ENCODE results near the gene MEF2C. TPM values are rescaled to one million over a fixed set of nuclear protein-coding genes. Genes with fewer than 3 reads are reported as not detected.

MEF2C gene
- total and polyA plus RNA-seq, 7 donors = 2.8 to 51.4 (median 32.1) TPM

GRCh38 chr5:88792144-88792840 is 90.7 kb downstream of the MEF2C start:
- no peak for DNase-seq
- 74 to 76% methylated on average over 2 of the region's 2 CpGs for WGBS, 2 donors
- TF ChIP-seq POLR2AphosphoS5 (IDR thresholded peaks at IDR 0.05) (no peak), POLR2A (IDR thresholded peaks at IDR 0.05) (no peak), EP300 (IDR thresholded peaks at IDR 0.05) (no peak), CTCF (IDR thresholded peaks at IDR 0.05) (no peak)
- Histone ChIP-seq H3K9me3 (no peaks in the 10 kb centered on the region), H3K27me3 (no peaks in the 10 kb centered on the region), H3K4me3 (no peak overlapping the region), H3K36me3 (no peaks in the 10 kb centered on the region), H3K27ac (no peak overlapping the region), H3K4me1 (no peaks in the 10 kb centered on the region)
- intact Hi-C loops (cut with DNase I) = no loop called here

DNA sequence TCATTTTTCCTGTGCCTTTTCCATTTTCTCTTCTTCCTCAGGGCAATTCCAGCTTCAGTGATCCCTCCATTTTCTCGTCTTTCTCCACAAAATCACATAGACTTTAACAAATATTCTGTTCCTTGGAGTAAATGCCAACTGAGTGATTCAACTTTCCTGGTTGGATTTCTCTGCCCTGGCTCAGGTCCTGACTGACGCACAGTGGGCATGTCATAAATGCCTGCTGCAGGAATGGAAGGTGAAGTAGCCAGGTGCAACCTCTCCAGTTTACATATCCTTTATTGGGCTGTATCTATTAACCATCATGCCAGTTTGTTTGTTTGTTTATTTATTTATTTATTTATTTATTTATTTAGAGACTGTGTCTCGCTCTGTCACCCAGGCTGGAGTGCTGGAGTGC is 95.1 kb downstream of the MEF2C start:
- H3K27ac ChIP-seq = peak overlapping the region in 1 of 4 donors; percentile 24
- 93% methylated on average over 3 of the region's 3 CpGs for WGBS, 2 donors
- H3K4me1 ChIP-seq = peaks cover 0 to 24% (median 23%) of the 10 kb centered on the region in 4 donors
- intact Hi-C loops (cut with DNase I) = loop anchor here (5.0 kb wide), 1 partner anchor 34 kb away; no protein-coding TSS in a partner anchor
- TF ChIP-seq POLR2AphosphoS5 (IDR thresholded peaks at IDR 0.05) (no peak), EP300 (IDR thresholded peaks at IDR 0.05) (no peak), CTCF (IDR thresholded peaks at IDR 0.05) (no peak), POLR2A (IDR thresholded peaks at IDR 0.05) (no peak)
- no peaks in the 10 kb centered on the region for H3K36me3 ChIP-seq
- no peak overlapping the region for H3K4me3 ChIP-seq
- no peak for DNase-seq
- no peaks in the 10 kb centered on the region for H3K9me3 ChIP-seq
- no peaks in the 10 kb centered on the region for H3K27me3 ChIP-seq

- H3K27ac ChIP-seq = peak overlapping the region; percentile 54 to 84 (median 75)
- no peaks in the 10 kb centered on the region for H3K36me3 ChIP-seq
- intact Hi-C loops (cut with DNase I) = loop anchor here (5.0 kb wide), 1 partner anchor 36 kb away; no protein-coding TSS in a partner anchor
- peaks cover 0 to 24% (median 23%) of the 10 kb centered on the region in 4 donors for H3K4me1 ChIP-seq
- WGBS, 2 donors = 90% methylated on average over 2 of the region's 2 CpGs
- H3K27me3 ChIP-seq = no peaks in the 10 kb centered on the region
- no peak overlapping the region for H3K4me3 ChIP-seq
- no peaks in the 10 kb centered on the region for H3K9me3 ChIP-seq
- no peak for TF ChIP-seq POLR2AphosphoS5 (IDR thresholded peaks at IDR 0.05)
- no peak for TF ChIP-seq POLR2A (IDR thresholded peaks at IDR 0.05)
- TF ChIP-seq CTCF (IDR thresholded peaks at IDR 0.05) = no peak
- no peak for TF ChIP-seq EP300 (IDR thresholded peaks at IDR 0.05)
- no peak for DNase-seq
Measured at GRCh38 chr5:88786789-88787188, 96.2 kb downstream of the MEF2C start.

- peak overlapping the region; percentile 54 to 84 (median 75) for H3K27ac ChIP-seq
- no peak for TF ChIP-seq POLR2A (IDR thresholded peaks at IDR 0.05)
- peak in 1 of 4 donors; percentile 10 for TF ChIP-seq EP300 (IDR thresholded peaks at IDR 0.05)
- peak in 3 of 4 donors; percentile 46 to 59 (median 48) for TF ChIP-seq POLR2AphosphoS5 (IDR thresholded peaks at IDR 0.05)
- H3K27me3 ChIP-seq = no peaks in the 10 kb centered on the region
- H3K4me3 ChIP-seq = peak overlapping the region in 1 of 4 donors; percentile 12
- intact Hi-C loops (cut with DNase I) = loop anchor here (5.0 kb wide), 1 partner anchor 36 kb away; no protein-coding TSS in a partner anchor
- 7 to 24% methylated on average over 7 of the region's 7 CpGs for WGBS, 2 donors
- DNase-seq = peak; percentile 64
- no peaks in the 10 kb centered on the region for H3K36me3 ChIP-seq
- no peaks in the 10 kb centered on the region for H3K9me3 ChIP-seq
- peaks cover 0 to 24% (median 23%) of the 10 kb centered on the region in 4 donors for H3K4me1 ChIP-seq
Measured at GRCh38 chr5:88785746-88786565, 97.0 kb downstream of the MEF2C start.

DNA sequence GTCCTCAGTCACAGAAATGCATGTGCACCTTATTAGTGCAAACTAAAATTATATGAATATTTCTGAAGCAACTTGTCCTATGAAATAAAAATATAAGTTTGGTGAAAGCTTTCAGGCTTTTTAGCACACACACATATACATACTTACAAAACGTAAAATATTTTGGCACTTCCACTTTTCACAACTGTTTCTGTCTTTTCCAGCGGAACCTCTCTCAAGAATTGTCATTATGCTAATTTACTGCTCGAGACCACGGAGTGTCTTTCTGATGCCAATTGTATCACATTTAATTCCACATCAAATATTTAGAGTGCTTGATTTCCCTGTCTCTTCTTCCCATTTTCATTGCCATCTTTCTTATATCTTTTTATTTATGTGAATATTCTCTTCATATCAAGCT is 100.4 kb downstream of the MEF2C start:
- no peaks in the 10 kb centered on the region for H3K9me3 ChIP-seq
- 74 to 93% methylated on average over 4 of the region's 4 CpGs for WGBS, 2 donors
- H3K4me1 ChIP-seq = peaks cover 0 to 24% (median 23%) of the 10 kb centered on the region in 4 donors
- no peak overlapping the region for H3K4me3 ChIP-seq
- no peak for TF ChIP-seq CTCF (IDR thresholded peaks at IDR 0.05)
- no peak for TF ChIP-seq POLR2A (IDR thresholded peaks at IDR 0.05)
- TF ChIP-seq EP300 (IDR thresholded peaks at IDR 0.05) = no peak
- TF ChIP-seq POLR2AphosphoS5 (IDR thresholded peaks at IDR 0.05) = no peak
- no peak overlapping the region for H3K27ac ChIP-seq
- no peaks in the 10 kb centered on the region for H3K27me3 ChIP-seq
- intact Hi-C loops (cut with DNase I) = no loop called here
- no peak for DNase-seq
- H3K36me3 ChIP-seq = no peaks in the 10 kb centered on the region

Data from sigmoid colon (tissue), 7 donors.